ENCODE results near the gene DGKH.
"Not testable (repeated sequence)": the region's sequence is repeated elsewhere in the genome, so short reads cannot be mapped to it uniquely, and the experiment has no call there.

DGKH gene

GRCh38 chr13:42083138-42083770 is 34.8 kb downstream of the DGKH start:
- no peak overlapping the region for H3K4me3 ChIP-seq (ENCODE audit: low read depth, low read length)
- DNase-seq (ENCODE audit: low read depth), result no peak
- no peak for TF ChIP-seq CTCF (IDR thresholded peaks at IDR 0.05; ENCODE audit: control insufficient read depth, extremely low read depth, insufficient read depth)

- no peak for DNase-seq (ENCODE audit: low read depth)
- no peak overlapping the region for H3K4me3 ChIP-seq (ENCODE audit: low read depth, low read length)
- TF ChIP-seq CTCF (IDR thresholded peaks at IDR 0.05; ENCODE audit: control insufficient read depth, extremely low read depth, insufficient read depth), result no peak
These were observed 36.3 kb downstream of the DGKH start for GRCh38 chr13:42084722-42085121.

- H3K4me3 ChIP-seq (ENCODE audit: low read depth, low read length), result no peak overlapping the region
- DNase-seq (ENCODE audit: low read depth), result no peak
- no peak for TF ChIP-seq CTCF (IDR thresholded peaks at IDR 0.05; ENCODE audit: control insufficient read depth, extremely low read depth, insufficient read depth)
These were observed 38.1 kb downstream of the DGKH start for GRCh38 chr13:42086582-42086981.

- no peak for DNase-seq (ENCODE audit: low read depth)
- no peak for TF ChIP-seq CTCF (IDR thresholded peaks at IDR 0.05; ENCODE audit: control insufficient read depth, extremely low read depth, insufficient read depth)
- H3K4me3 ChIP-seq (ENCODE audit: low read depth, low read length), result no peak overlapping the region
These were observed 46.1 kb downstream of the DGKH start for GRCh38 chr13:42094516-42095040.

GRCh38 chr13:42096222-42096621 is 47.8 kb downstream of the DGKH start:
- not testable (repeated sequence) for DNase-seq (ENCODE audit: low read depth)

GRCh38 chr13:42099962-42100675 is 51.7 kb downstream of the DGKH start:
- TF ChIP-seq CTCF (IDR thresholded peaks at IDR 0.05; ENCODE audit: control insufficient read depth, extremely low read depth, insufficient read depth), result no peak
- H3K4me3 ChIP-seq (ENCODE audit: low read depth, low read length), result no peak overlapping the region
- DNase-seq (ENCODE audit: low read depth), result no peak

More at GRCh38 chr13:42096222-42096621, 47.8 kb downstream of the DGKH start:
- H3K4me3 ChIP-seq (ENCODE audit: low read depth, low read length), result not testable (repeated sequence)

GRCh38 chr13:42100960-42101359 is 52.5 kb downstream of the DGKH start:
- no peak overlapping the region for H3K4me3 ChIP-seq (ENCODE audit: low read depth, low read length)
- no peak for TF ChIP-seq CTCF (IDR thresholded peaks at IDR 0.05; ENCODE audit: control insufficient read depth, extremely low read depth, insufficient read depth)
- DNase-seq (ENCODE audit: low read depth), result no peak
